A673 (cell line): ENCODE data around the gene LRRC36.

Experiments used
- EZH2 ChIP-seq: fragments of 200-600 bp; sonication (generic); IDR thresholded peaks from 2 replicates; pipeline ENCODE4 v1.6.1; 2017; ENCODE audit warnings: borderline replicate concordance, low read depth, mild to moderate bottlenecking, mixed read lengths, antibody characterized with exemption, low read length; ENCODE audit not compliant: poor library complexity, severe bottlenecking
- TF ChIP-seq, protein P1 (sequence below): fragments of 300-800, 200-600 bp; sonication (generic); conservative IDR thresholded peaks from 2 replicates; pipeline ENCODE4 v1.5.1; 2017; ENCODE audit warnings: low read depth, mild to moderate bottlenecking, antibody characterized with exemption, low read length, moderate library complexity, mixed read lengths

DNA sequence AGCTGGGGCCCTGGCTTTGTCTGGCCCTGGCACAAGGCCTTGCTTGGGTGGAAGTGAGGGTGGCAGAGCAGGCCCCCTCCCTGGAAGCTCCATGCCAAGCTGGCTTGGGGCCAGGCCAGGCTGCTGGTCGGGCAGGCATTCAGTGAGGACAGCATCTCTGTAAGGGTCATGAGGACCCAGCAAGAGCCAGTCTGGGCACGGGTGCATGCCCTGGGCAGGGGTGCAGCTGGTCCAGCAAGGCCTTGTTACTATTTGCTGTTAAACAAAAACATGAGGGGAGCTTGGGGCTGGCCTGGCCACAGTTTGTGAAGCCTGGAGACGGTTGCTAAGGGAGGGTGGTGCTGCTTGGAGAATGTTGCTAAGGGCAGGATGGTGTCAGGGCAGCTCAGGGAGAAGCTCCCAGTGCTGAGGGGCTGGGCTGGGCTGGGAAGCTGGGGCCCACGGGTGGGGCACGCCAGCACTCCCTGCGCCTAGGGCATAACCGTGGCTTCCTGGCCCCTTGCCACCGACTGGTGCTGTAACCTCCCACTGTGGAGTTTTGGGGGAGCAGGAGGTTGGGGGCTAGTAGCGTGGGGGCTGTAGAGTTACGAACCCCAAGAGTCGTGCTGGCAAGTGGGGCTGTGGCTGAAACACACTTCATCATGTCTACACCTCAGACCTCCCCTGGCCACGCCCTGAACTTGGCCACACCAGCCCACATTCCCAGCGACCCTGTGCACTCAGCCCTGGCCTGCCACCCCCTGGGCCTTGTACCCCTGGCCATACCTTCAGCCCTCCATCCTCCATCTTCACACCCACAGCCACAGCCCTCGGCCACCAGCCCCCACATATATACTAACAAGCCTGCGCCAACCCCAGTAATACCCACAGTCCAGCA lies 65.0 kb downstream of the LRRC36 start:
- no peak for TF ChIP-seq EZH2
- TF ChIP-seq, protein P1, sequence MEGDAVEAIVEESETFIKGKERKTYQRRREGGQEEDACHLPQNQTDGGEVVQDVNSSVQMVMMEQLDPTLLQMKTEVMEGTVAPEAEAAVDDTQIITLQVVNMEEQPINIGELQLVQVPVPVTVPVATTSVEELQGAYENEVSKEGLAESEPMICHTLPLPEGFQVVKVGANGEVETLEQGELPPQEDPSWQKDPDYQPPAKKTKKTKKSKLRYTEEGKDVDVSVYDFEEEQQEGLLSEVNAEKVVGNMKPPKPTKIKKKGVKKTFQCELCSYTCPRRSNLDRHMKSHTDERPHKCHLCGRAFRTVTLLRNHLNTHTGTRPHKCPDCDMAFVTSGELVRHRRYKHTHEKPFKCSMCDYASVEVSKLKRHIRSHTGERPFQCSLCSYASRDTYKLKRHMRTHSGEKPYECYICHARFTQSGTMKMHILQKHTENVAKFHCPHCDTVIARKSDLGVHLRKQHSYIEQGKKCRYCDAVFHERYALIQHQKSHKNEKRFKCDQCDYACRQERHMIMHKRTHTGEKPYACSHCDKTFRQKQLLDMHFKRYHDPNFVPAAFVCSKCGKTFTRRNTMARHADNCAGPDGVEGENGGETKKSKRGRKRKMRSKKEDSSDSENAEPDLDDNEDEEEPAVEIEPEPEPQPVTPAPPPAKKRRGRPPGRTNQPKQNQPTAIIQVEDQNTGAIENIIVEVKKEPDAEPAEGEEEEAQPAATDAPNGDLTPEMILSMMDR = no peak
